HG03565 (cell line): Measurements from ENCODE around the gene NPM1.
A peak's percentile ranks its signal among the peaks of the same experiment; 100 is the strongest.
"Not testable (repeated sequence)": the region's sequence is repeated elsewhere in the genome, so short reads cannot be mapped to it uniquely, and the experiment has no call there.

Source experiments
- ATAC-seq: cut with Tn5 transposase; IDR thresholded peaks from one replicate; pipeline ENCODE4 v1.9.1; 2021; ENCODE audit warnings: mild to moderate bottlenecking, moderate library complexity; ENCODE audit not compliant: unreplicated experiment

Gene NPM1

DNA sequence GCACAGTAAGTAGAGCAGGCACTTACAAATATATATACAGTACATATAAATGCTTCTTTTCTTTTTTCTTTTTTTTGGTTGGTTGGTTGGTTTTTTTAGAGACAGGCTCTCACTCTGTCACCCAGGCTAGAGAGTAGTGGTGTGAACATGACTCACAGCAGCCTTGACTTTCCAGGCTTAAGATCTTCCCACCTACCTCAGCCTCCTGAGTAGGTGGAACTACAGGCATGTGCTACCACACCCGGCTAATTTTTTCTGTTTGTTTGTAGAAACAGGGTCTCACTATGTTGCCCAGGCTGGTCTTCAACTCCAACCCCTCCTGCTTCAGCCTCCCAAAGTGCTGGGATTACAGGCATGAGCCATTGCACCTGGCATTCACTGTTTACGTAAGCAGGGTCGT lies 2.6 kb upstream of the NPM1 start:
- not testable (repeated sequence) for ATAC-seq

DNA sequence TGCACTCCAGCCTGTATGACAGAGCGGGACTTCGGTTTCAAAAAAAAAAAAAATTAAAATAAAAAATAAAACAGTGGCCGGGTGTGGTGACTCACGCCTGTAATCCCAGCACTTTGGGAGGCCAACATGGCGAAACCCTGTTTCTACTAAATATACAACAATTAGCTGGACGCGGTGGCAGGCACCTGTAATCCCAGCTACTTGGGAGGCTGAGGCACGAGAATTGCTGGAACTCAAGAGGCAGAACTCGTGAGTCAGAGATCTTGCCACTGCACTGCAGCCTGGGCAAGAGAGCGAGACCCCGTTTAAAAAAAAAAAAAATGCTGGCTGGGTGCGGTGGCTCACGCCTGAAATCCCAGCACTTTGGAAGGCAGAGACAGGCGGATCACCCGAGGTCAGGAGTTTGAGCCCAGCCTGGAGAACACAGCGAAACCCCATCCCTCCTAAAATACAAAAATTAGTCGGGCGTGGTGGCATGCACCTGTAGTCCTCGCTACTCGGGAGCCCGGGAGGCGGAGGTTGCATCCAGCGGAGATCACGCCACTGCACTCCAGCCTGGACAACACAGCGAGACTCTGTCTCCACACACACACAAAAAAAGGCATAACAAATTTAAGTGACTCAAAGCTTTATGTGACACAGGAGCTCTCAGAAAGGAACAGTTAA lies 1.5 kb upstream of the NPM1 start:
- no peak for ATAC-seq

DNA sequence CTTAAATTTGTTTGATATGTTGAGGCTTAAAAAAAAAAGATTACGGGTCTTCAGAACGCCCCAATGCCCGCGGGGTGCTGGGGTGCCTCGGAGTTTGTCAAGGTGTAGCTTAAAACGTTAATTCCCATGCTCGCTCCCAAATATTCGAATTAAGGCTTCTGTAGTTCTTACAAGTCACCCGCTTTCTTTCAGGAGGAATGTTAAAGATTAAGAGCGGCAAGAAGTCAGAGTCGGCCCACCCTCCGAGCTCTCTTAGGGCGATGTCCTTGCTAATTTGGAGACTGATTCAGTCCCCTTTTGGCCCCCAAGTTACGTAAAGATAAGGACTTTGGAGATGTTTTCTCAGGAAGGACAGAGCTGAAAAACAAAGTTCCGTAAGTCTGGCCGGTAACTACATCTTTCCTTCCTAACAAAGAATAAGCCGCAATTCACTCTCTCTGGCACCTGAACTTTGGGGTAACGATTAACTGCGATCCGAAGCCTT lies 746 bp upstream of the NPM1 start:
- ATAC-seq, result no peak

DNA sequence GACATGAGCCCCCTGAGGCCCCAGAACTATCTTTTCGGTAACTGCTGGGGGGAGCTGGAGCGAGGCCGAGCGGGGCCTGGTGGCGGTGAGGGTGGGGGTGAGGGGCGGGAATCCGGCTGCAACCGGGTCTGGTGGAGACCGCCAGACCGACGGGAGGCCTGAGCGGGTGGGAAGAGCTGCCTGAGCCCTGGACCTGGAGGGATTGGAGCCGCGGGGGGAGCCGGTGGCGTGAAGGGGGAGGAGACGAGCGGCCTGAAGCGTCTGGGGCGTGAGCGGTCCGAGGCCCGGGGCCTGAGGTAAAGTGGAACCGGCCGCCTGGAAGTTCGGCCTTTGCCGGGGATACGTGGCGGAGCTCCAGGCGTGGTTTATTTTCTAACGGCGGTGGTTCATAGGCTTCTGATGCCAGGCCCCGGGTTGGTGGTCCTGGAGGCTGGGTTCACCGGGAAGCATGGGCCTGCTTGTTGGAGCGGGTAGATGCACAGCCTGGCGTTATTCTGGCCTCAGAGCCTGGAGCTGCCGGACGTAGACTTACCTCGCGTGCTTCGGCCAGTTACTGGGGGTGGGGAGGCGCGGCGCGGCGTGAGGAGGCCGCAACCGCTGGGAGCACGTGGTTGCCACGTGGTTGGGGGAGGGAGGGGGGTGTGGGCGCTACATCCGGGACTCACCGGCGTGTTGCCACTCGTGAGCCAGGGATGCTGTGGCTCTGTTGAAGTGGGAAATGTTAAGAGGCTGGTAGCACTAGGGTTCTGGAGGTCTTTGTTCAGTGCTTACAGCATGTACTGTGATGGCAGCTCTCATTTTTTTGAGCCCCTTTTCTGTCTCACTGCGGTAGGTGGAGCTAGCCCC lies 544 bp downstream of the NPM1 start:
- ATAC-seq, result peak; percentile 32

DNA sequence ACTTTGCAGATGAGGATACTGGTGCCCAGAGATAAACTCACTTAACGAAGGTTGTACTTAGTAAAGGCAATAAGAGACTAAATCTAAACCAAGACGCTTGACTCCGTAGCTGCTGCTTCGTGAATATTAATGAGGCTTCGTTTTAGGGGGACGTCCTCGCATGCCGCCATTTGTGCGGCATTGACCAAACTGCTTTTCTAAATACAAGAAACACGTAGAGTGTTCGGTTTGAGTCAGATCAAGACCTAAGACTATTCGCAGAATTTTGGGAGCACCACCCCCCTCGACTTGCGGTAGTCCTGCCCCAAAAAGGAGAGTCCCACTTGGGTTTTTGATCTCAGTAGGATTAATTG lies 1.1 kb downstream of the NPM1 start:
- ATAC-seq, result no peak

DNA sequence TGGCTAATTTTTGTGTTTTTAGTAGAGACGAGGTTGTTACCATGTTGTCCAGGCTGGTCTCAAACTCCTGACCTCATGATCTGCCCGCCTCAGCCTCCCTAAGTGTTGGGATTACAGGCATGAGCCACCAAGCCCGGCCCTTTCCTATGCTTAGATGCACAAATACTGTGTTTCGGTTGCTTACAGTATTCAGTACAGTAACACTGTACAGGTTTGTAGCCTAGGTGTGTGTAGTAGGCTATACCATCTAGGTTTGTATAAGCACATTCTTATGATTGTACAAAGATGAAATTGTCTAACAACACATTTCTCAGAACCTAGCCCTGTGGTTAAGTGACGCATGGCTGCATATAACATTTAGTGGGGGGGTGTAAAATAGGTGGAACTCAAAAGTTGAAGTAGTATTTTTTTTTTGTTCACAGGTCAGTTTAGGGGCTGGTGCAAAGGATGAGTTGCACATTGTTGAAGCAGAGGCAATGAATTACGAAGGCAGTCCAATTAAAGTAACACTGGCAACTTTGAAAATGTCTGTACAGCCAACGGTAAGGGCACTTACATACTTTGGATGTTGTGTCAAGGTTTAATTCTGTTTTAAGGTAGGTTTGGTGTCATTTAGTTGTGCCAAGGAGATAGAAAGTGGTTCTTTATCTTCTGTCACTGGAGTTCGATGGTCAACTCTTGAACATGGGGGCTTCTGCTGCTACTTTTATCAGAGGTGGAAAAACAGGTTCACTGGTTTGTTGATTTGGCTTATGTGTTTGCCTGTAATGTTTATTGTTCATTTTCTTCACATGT lies 3.4 kb downstream of the NPM1 start:
- ATAC-seq, result no peak

DNA sequence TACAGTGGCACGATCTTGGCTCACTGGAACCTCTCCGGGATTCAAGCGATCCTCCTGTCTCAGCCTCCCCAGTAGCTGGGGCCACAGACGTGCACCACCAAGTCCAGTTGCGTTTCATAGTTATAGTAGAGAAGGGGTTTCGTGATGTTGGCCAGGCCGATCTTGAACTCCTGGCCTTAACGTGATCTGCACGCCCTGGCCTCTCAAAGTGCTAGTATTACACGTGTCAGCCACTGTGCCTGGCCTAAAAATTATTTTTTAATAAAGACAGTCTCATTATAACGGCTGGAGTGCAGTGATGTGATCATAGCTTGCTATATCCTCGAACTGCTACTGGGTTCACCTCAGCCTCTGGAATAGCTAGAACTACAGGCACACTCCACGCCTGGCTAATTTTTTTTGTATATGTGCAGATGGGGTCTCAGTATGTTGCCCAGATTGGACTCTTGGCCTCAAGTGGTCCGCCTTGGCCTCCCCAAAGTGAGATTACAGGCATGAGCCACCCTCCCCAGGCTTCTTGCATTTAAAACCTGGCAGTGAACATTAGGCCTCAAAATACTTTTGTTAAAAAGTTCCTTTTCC lies 4.4 kb downstream of the NPM1 start:
- ATAC-seq, result no peak

DNA sequence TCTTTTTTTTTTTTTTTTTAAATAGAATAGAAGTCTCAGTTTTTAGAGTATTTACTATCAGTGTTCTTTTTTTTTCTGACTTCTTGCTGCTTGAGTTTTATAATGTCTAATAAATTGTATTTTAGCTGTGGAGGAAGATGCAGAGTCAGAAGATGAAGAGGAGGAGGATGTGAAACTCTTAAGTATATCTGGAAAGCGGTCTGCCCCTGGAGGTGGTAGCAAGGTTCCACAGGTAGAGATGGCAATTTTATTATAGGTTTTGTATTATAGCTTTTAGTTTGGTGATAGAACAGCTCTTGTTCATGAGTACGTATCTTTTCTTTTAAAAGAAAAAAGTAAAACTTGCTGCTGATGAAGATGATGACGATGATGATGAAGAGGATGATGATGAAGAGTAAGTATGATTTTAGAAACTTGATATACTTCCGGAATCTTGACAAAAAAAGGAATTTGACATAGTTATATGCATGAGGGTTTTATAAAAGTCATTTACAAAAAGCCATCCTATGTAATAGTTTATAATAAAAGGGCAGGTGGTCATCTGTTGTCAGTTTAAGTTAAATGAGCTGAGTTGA lies 5.0 kb downstream of the NPM1 start:
- no peak for ATAC-seq

DNA sequence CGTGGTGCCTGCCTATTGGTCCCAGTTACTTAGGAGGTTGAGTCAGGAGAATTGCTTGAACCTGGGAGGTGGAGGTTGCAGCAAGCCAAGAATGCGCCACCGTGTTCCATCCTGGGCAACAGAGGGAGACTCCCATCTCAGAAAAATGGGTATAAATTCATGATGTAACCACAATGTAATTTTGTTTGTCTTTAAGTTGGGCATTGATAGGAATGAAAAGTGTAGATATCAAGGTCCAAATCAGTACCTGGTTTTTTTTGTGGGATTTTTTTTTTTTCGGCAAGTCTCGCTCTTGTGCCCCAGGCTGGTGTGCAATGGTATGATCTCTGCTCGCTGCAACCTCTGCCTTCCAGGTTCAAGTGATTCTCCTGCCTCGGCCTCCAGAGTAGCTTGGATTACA lies 7.4 kb downstream of the NPM1 start:
- no peak for ATAC-seq

DNA sequence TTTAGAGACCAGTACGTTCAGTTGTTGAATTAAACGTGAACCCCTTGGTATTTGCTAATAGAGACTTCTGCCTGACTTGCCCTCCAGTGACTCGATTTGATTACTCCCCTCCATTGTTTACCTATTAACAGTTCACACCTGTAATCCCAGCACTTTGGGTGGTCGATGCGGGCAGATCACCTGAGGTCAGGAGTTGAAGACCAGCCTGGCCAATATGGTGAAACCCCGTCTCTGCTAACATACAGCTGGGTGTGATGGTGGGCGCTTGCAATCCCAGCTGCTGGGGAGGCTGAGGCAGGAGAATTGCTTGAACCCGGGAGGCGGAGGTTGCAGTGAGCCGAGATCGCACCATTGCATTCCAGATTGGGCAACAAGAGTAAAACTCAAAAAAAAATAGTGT lies 8.9 kb downstream of the NPM1 start:
- not testable (repeated sequence) for ATAC-seq

DNA sequence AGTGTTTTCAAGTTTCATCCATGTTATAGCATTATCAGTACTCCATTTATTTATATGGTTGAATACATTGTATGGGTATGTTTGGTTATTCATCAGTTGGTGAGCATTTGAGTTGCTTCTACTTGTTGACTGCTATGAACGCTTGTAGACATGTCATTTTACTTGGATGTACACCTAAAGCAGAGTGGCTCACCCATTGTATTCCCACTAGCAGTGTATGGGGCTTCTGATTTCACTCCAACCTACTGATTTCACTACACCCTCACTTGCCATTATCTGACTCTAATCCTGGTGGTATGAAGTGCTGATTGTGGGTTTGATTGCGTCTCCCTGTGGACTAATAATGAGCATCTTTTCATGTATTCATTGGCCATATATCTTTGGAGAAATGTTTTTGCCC lies 9.5 kb downstream of the NPM1 start:
- no peak for ATAC-seq

DNA sequence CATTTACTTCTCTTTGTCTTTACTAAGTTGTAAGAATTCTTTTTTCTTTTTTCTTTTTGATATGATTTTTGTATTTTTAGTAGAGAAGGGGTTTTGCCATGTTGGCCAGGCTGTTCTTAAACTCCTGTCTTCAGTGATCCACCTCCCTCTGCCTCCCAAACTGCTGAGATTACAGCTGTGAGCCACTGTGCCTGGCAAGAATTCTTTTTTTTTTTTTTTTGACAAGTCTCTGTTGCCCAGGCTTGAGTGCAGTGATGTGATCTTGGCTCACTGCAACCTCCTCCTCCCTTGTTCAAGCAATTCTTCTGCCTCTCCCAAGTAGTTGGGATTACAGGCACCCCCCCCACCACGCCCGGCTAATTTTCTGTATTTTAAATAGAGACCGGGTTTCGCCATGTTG lies 9.9 kb downstream of the NPM1 start:
- no peak for ATAC-seq

DNA sequence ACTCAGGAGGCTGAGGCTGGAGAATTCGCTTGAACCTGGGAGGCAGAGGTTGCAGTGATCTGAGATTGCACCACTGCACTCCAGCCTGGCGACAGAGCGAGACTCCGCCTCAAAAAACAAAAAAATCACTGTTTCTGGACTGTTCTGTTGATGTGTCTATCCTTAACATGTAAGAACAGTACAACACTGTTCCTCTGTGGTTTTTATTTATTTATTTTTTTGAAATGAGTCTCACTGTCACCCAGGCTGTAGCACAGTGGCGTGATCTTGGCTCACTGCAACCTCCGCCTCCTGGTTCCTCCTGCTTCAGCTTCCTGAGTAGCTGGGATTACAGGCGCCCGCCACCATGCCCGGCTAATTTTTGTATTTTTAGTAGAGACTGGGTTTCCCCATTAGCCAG lies 11.0 kb downstream of the NPM1 start:
- not testable (repeated sequence) for ATAC-seq

DNA sequence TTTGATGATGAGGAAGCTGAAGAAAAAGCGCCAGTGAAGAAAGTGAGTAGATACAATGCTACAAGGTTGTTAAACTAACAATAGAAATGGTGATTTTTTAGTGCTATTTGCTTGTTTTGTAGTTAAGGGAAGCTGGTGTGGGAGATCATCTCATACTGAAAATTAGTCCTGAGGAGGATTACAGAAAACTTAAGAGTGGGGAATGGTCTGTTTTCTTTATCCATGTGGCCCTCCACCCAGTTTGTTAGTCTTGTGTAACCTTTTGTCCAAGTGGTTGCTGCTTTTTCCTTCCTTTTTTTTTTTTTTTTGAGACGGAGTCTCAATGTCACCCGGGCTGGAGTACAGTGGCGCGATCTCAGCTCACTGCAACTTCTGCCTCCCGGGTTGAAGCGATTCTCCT lies 12.5 kb downstream of the NPM1 start:
- no peak for ATAC-seq

DNA sequence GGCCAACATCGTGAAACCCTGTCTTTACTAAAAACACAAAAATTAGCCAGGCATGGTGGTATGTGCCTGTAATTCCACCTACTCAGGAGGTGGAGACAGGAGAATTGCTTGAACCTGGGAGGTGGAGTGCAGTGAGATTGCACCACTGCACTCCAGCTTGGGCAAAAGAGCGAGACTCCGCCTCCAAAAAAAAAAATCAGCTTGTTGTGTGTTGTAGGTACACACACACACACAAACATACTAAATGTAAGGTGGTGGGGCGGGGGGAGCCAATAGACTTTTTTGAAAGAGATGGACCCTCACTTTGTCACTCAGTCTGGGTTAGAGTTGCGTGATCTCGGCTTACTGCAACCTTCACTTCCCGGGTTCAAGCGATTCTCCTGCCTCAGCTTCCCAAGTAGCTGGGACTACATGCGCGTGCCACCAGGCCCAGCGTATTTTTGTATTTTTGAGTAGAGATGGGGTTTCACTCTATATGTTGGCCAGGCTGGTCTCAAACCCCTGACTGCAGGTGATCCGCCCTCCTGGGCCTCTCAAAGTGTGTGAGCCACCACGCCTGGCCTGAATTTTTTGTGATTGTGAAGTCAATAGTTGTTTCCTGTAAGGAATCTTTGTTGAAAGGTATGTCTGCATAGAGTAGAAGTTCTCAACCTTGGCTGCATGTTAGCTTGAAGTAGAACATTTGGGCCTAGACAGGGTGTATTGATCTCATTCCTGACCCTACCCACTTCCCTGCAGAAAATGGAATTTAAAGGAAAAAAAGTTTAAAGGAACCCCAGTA lies 13.7 kb downstream of the NPM1 start:
- no peak for ATAC-seq

DNA sequence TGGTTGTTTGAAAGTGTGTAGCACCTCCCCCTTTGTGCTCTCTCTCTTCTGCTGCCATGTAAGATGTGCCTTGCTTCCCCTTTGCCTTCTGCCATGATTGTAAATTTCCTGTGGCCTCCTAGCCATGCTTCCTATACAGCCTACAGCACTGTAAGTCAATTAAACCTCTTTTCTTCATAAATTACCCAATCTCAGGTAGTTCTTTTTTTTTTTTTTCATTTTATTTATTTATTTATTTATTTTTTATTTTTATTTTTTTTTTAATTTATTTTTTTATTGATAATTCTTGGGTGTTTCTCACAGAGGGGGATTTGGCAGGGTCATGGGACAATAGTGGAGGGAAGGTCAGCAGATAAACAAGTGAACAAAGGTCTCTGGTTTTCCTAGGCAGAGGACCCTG lies 15.1 kb downstream of the NPM1 start:
- ATAC-seq, result not testable (repeated sequence)

DNA sequence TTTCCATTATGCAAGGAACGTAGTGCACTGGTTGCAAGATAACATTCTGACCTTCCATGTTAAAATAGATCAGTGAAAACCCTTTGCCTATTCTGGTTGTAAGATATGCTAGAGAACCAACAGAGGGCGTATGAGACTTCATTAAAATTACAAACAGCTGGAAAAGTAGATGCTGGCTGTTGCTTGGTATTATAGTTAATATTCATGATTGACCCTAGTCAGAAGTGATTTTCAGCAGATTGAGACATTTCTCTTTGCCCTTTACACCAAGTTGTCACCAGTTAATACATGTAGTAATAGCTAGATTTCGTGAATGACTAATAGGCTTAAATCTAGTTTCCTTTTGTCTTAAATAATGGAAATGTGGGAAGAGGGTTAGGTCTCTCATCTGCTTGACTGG lies 18.0 kb downstream of the NPM1 start:
- ATAC-seq, result no peak

DNA sequence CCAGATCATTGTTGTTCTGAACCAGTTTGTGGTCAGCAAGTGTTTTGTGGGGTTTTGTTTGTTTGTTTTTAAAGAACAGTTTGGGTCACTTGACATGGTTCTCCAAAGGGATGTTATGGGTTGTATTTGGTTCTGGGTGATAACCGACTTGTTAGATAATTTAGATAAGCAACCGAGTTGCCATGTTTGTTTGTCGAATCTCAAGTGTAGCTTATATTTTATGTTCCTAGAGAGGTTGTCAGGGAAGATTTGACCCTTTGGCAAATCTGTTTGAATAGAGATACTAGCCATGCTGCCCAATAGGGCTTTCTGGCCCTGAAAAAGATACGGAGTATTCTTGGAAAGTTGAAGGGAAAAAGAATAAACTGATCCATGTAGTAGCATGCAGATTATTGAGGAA lies 19.6 kb downstream of the NPM1 start:
- ATAC-seq, result no peak

DNA sequence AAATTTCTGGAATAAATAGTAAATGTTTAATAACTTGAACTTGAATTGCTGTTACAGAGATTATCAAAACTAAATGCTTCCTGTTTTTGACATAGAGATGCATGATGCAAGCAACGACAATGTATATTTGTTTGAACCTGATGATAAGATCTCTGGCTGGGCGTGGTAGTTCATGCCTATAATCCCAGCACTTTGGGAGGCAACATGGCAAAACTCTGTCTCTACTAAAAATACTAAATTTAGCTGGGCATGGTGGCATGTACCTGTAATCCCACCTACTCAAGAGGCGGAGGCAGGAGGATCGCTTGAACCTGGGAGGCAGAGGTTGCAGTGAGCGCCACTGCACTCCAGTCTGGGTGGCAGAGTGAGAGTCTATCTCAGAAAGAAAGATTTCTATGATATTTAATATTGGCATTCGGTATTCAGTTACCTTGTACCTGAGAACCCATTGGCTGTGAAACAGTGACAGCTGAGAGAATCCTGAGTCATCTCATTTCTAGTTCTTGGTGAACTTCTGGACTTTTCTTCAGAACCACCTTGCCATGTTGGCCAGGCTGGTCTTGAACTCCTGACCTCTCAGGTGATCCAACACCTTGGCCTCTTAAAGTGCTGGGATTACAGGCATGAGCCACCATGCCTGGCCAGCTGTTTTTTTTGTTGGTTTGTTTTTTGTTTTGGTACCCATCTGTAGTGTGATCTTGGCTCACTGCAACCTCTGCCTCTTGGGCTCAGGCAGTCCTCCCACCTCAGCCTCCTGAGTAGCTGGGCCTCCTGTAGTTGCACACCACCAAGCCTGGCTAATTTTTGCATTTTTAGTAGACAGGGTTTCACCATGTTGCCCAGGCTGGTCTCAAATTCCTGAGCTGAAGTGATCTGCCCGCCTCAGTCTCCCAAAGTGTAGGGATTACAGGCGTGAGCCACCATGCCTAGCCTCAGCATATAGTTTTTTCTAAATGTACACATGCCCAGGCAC lies 21.8 kb downstream of the NPM1 start:
- no peak for ATAC-seq
